ENCODE measurements around the gene ARFGEF3. TPM values are rescaled to one million over a fixed set of nuclear protein-coding genes. Genes with fewer than 3 reads are reported as not detected.
A peak's percentile ranks its signal among the peaks of the same experiment; 100 is the strongest.

The ARFGEF3 gene
- total RNA-seq, 1 donor from 2014 or later, result 2.0 TPM

- no peak overlapping the region for H3K4me3 ChIP-seq
- no peak for TF ChIP-seq CTCF (IDR thresholded peaks at IDR 0.05; ENCODE audit: borderline replicate concordance)
- no peaks in the 10 kb centered on the region for H3K36me3 ChIP-seq
- no peak overlapping the region for H3K27ac ChIP-seq (replicated peaks)
- intact Hi-C loops (cut with micrococcal nuclease), result no loop called here
- DNase-seq, result no peak
- H3K9me3 ChIP-seq (replicated peaks), result no peaks in the 10 kb centered on the region
- no peaks in the 10 kb centered on the region for H3K27me3 ChIP-seq (ENCODE audit: low read depth)
- no peaks in the 10 kb centered on the region for H3K4me1 ChIP-seq
Measured at GRCh38 chr6:138275976-138276375, 114.2 kb downstream of the ARFGEF3 start.

GRCh38 chr6:138277835-138278234 lies 116.1 kb downstream of the ARFGEF3 start:
- no peak for TF ChIP-seq CTCF (IDR thresholded peaks at IDR 0.05; ENCODE audit: borderline replicate concordance)
- H3K9me3 ChIP-seq (replicated peaks), result no peaks in the 10 kb centered on the region
- intact Hi-C loops (cut with micrococcal nuclease), result no loop called here
- no peaks in the 10 kb centered on the region for H3K27me3 ChIP-seq (ENCODE audit: low read depth)
- no peaks in the 10 kb centered on the region for H3K4me1 ChIP-seq
- no peak overlapping the region for H3K4me3 ChIP-seq
- DNase-seq, result no peak
- no peak overlapping the region for H3K27ac ChIP-seq (replicated peaks)
- no peaks in the 10 kb centered on the region for H3K36me3 ChIP-seq

- no peak for DNase-seq
- H3K4me3 ChIP-seq, result no peak overlapping the region
Measured at GRCh38 chr6:138278326-138278725, 116.6 kb downstream of the ARFGEF3 start.

GRCh38 chr6:138285800-138286199 lies 124.1 kb downstream of the ARFGEF3 start:
- H3K36me3 ChIP-seq, result no peaks in the 10 kb centered on the region
- H3K4me3 ChIP-seq, result no peak overlapping the region
- H3K27ac ChIP-seq (replicated peaks), result no peak overlapping the region
- no peaks in the 10 kb centered on the region for H3K4me1 ChIP-seq
- peak; percentile 46 for TF ChIP-seq CTCF (IDR thresholded peaks at IDR 0.05; ENCODE audit: borderline replicate concordance)
- no peaks in the 10 kb centered on the region for H3K27me3 ChIP-seq (ENCODE audit: low read depth)
- no peak for DNase-seq
- no peaks in the 10 kb centered on the region for H3K9me3 ChIP-seq (replicated peaks)
- intact Hi-C loops (cut with micrococcal nuclease), result loop anchor here (5.0 kb wide), 1 partner anchor 168 kb away; no protein-coding TSS in a partner anchor

More at GRCh38 chr6:138278326-138278725, 116.6 kb downstream of the ARFGEF3 start:
- no peaks in the 10 kb centered on the region for H3K4me1 ChIP-seq
- H3K9me3 ChIP-seq (replicated peaks), result no peaks in the 10 kb centered on the region
- H3K27ac ChIP-seq (replicated peaks), result no peak overlapping the region
- no peaks in the 10 kb centered on the region for H3K27me3 ChIP-seq (ENCODE audit: low read depth)
- TF ChIP-seq CTCF (IDR thresholded peaks at IDR 0.05; ENCODE audit: borderline replicate concordance), result peak; percentile 62
- no peaks in the 10 kb centered on the region for H3K36me3 ChIP-seq
- intact Hi-C loops (cut with micrococcal nuclease), result no loop called here

- TF ChIP-seq CTCF (IDR thresholded peaks at IDR 0.05; ENCODE audit: borderline replicate concordance), result no peak
- DNase-seq, result no peak
- H3K27me3 ChIP-seq (ENCODE audit: low read depth), result no peaks in the 10 kb centered on the region
- H3K27ac ChIP-seq (replicated peaks), result no peak overlapping the region
- no peaks in the 10 kb centered on the region for H3K36me3 ChIP-seq
- H3K4me1 ChIP-seq, result no peaks in the 10 kb centered on the region
- no peak overlapping the region for H3K4me3 ChIP-seq
- intact Hi-C loops (cut with micrococcal nuclease), result loop anchor here (5.0 kb wide), 1 partner anchor 169 kb away; no protein-coding TSS in a partner anchor
- H3K9me3 ChIP-seq (replicated peaks), result no peaks in the 10 kb centered on the region
Measured at GRCh38 chr6:138286698-138287097, 125.0 kb downstream of the ARFGEF3 start.

Measured in left ventricle myocardium inferior (tissue), 1 donor.